HG03571 (cell line): ENCODE measurements around the gene DAG1.
"Not testable (repeated sequence)": the region's sequence is repeated elsewhere in the genome, so short reads cannot be mapped to it uniquely, and the experiment has no call there.

ENCODE experiments used
- ATAC-seq: cut with Tn5 transposase; IDR thresholded peaks from one replicate; pipeline ENCODE4 v1.9.1; 2021; ENCODE audit not compliant: unreplicated experiment

DAG1 gene

DNA sequence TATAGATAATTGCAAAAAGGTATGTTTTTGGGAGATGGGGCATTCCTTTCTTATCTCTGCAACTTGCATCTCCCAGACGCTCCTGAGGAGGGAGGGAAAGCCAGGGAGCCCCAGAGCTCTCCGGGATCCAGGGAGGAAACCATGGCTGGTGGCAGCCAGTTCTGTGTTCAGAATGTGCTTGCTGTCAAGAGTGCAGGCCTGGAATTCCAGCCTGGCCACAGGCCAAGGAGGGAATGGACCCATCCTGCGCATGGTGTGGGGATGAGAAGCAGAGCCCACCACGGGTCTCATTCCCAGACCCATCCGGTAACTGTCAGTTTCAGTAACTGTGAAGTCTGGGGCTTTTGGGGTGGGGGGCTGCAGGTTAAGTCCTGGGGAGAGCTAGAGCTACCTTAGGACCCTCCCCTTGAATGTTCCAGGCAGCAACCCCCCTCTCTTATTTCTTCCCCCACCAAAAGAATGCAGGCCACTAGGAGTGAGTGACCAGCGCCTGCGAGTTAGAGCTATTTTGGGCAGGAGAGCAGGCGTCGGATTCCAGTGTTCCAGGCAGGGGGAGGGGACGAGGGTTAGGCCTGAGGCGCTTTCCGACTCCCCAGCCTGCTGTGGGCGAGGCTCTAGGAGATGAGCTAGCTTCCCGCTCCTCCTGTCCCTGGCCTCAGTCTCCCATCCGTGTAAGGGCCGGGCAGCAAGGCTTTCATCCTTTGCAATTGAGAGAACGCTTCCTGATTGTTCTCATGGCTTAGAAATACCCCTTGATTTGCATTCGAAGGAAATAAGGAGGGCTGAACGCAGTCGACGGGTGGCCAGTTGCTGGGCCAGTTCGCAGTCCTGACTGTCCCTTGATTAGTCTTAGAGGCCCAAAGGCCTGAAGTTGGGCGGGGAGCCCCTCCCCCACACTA lies 781 bp upstream of the DAG1 start:
- ATAC-seq = peak; percentile 1

DNA sequence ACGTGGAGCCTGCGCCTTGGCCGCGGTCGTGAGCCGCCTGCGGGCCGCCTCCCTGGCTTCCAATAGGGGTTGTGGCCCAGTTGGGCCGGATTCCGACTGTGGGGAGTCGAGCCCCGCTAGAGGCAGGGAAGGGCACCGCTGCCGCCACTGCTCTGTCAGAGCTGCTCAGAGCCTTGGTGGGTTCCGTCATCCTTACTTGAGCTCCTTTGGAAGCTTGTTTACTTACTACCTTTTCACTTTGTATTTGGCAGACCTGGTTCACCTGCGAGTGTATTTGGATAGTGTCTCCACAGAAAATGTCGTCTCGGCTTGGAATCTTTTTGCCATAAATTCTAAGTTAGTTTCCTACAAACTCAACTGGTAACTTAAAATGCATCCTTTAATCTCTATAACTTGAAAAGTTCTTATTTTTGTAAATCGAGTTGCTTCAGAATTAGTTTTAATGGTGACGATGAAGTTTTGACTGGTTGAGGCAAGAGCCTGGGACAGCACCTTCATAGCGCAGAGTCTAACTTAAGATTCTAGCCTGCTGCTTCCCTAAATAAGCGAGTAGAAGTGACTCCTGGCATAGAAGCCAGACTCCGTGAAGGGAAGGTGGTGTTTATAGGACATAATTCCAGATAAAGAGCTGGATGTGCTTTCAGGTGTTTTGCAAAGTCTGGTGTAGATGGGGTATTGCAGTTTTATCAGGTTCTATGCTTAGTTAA lies 800 bp downstream of the DAG1 start:
- ATAC-seq = no peak

DNA sequence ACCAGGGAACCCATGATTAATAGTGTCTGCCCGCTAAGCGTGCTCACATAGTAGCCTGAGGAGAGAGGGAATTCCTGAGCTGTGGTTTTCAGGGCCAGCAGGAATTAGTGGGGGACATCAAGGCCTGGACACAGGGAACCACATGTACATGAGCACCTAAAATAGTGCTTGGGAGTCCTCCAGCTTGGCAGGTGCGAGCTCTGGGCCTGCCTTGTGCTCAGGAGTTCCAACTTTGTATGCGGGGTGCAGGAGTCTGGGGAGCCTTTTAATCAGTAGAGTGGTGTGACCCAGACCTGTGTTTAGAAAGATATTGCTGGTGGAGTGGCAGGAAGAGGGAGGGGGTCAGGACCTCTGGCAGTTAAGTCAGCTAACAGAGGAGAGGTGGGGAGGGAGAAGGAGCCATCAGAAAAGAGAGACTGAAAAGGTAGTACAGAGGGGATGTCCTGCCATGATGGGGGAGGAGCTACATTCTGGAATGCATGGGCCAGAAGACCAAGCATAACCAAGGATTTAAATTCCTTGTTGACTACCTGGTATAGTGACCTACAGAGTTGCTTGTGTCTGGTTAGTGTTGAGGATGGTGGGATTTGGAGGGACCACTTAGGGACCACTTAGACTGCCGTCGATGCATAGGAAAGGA lies 1.9 kb downstream of the DAG1 start:
- ATAC-seq = no peak

- no peak for ATAC-seq
Observed at GRCh38 chr3:49476563-49476962, 6.5 kb downstream of the DAG1 start.

- no peak for ATAC-seq
Observed at GRCh38 chr3:49482766-49483165, 12.7 kb downstream of the DAG1 start.

DNA sequence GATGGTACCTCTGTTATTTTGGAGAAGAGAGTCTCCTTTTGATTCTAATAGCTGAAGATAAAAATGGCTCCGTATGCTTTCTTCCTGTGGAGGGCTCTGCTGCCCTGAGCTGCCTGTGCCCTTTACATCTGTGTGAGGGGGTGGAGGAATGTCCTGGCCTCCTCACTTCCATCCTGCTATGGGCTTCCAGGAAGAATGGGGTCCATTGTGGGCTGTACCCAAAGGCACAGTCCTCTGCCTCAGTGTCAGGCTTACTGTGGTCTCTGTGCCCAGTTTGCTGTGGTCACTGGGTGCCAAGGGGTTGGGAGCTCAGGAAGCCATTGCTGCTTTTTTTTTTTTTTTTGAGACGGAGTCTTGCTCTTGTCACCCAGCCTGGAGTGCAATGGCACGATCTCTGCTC lies 14.4 kb downstream of the DAG1 start:
- ATAC-seq = no peak

DNA sequence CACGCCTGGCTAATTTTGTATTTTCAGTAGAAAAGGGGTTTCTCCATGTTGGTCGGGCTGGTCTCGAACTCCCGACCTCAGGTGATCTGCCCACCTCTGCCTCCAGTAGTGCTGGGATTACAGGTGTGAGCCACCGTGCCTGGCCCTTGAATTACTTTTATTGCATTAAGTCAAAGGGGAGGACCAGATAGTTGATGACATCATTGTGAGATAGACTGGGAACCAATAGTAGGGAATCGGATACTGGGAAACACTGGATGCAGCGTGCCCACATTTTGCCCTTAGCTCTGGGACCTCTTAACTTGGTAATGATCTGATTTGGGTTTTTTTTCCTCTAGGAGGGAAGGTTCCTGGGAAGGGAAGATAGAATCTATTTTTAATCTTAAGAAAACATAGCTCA lies 19.2 kb downstream of the DAG1 start:
- ATAC-seq = no peak

GRCh38 chr3:49492969-49493368 lies 22.9 kb downstream of the DAG1 start:
- no peak for ATAC-seq

GRCh38 chr3:49493901-49494300 lies 23.8 kb downstream of the DAG1 start:
- no peak for ATAC-seq

GRCh38 chr3:49495023-49495422 lies 25.0 kb downstream of the DAG1 start:
- ATAC-seq = no peak

DNA sequence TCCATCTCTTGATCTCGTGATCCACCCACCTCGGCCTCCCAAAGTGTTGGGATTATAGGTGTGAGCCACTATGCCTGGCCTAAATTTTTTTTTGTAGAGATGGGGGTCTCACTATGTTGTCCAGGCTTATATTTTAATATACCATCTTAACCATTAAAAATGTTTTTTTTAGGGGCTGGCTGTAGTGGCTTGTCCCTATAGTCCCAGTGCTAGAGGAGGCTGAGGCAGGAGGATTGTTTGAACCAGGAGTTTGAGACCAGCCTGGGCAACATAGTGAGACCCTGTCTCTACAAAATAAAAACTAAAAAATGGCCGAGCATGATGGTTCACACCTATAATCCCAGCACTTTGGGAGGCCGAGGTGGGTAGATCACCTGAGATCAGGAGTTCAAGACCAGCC lies 26.8 kb downstream of the DAG1 start:
- not testable (repeated sequence) for ATAC-seq

GRCh38 chr3:49497606-49498005 lies 27.5 kb downstream of the DAG1 start:
- ATAC-seq = no peak

GRCh38 chr3:49498239-49498638 lies 28.2 kb downstream of the DAG1 start:
- ATAC-seq = no peak

DNA sequence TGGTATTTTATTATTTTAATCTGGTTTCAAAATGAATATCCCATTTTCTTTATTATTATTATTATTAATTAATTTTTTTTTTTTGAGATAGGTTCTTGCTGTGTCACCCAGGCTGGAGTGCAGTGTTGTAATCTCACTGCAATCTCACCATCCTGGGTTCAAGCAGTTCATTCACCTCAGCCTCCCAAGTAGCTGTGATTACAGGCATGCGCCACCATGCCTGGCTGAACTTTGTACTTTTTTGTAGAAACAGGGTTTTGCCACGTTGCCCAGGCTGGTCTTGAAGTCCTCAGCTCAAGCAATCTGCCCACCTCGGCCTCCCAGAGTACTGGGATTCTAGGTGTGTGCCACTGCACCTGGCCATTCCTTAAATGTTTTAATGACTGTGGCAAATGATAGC lies 28.6 kb downstream of the DAG1 start:
- ATAC-seq = no peak

DNA sequence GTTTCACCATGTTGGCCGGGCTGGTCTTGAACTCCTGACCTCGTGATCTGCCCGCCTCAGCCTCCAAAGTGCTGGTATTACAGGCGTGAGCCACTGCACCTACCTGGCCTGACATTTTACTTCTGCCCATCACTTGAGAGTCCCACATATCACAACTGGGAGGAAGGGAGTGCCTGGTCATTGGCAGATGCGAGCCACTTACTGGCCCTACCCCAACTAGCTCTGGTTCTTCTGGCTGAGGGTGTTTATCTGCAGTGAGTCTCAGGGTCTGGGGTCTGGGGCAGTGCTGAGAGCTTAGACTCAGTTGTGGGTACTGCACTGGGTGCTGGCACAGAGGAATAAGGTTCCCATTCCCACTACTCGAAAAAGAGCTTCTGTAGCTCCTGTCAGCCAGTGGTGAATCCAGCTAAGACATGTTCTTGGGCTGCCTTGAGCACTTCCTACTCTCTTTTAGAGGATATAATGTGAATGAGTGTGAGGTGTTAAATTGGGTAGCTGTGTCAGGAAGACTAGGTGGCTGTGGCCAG lies 30.2 kb downstream of the DAG1 start:
- no peak for ATAC-seq

DNA sequence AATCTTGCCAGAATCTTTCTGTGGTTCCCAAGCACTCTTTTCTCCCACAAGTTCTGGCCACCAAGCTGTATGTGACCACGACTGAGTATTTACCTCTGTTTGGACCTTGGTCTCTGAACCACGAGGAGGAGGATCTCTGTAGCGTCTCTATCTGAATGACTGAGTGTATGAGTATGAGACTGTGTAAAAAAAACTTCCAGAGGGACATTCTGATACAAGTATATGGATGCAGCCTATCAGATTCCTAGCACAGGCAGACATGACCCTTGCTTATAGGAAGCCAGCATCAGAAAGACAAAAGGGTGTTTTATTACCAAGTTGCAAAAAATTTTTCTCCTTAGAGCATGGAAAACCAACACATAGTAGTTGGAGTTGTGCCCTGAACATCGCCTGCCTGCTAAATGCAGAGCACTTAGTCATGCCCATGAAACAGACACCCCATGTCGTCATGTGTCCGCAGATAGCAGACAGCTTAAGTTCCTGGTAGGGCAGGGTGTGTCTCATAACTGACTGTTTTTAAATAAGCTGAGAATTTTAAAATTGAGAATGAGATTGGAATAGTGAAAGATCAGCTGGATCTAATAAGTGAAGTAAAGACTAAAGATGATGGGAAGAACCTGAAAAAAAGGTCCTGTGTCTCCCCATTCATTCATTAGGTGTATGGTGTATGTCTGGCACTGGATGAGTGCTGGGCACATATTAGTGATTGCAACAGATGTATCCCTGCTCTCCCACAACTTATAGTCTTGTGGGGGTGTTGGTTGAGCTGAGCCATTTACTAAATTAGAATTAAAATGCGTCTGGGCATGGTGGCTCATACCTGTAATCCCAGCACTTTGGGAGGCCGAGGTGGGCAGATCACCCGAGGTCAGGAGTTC lies 30.9 kb downstream of the DAG1 start:
- no peak for ATAC-seq

- ATAC-seq = no peak
Observed at GRCh38 chr3:49501842-49502241, 31.8 kb downstream of the DAG1 start.

DNA sequence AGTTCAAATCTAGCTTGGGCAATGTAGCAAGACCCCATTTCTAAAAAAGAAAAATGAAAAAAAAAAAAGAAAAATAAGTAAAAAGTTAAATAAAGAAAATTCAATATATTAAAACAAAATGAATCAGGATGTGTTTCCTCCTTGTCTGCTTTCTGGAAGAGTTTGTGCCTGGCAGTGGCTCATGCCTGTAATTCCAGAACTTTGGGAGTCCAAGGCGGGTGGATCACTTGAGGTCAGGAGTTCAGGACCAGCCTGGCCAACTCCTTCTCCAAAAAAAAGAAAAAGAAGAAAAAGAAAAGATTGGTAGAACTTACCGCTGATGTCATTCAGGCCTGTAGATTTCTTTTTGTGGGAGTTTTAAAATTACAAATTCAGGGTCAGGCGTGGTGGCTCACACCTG lies 36.8 kb downstream of the DAG1 start:
- ATAC-seq = no peak

GRCh38 chr3:49509028-49509561 lies 39.0 kb downstream of the DAG1 start:
- no peak for ATAC-seq

- no peak for ATAC-seq
Observed at GRCh38 chr3:49511639-49512038, 41.6 kb downstream of the DAG1 start.
